ENCODE results near the gene POLR3B. TPM values are rescaled to one million over a fixed set of nuclear protein-coding genes. Genes with fewer than 3 reads are reported as not detected.

The POLR3B gene
- total RNA-seq, 1 donor from 2014 or later, result 7.9 TPM

- no peak for DNase-seq (ENCODE audit: low spot score)
- no peak for ATAC-seq
Observed at GRCh38 chr12:106541201-106541600, 183.7 kb downstream of the POLR3B start.

DNA sequence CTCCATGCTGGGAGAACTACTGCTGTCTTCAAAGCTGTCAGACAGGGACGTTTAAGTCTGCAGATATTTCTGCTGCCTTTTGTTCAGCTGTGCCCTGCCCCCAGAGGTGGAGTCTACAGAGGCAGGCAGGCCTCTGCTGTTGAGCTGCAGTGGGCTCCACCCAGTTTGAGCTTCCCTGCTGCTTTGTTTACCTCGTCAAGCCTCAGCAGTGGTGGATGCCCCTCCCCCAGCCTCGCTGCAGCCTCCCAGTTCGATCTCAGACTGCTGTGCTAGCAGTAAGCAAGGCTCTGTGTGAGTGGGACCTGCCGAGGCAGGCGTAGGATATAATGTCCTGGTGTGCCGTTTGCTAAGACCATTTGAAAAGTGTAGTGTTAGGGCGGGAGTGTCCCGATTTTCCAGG lies 193.9 kb downstream of the POLR3B start:
- no peak for ATAC-seq

DNA sequence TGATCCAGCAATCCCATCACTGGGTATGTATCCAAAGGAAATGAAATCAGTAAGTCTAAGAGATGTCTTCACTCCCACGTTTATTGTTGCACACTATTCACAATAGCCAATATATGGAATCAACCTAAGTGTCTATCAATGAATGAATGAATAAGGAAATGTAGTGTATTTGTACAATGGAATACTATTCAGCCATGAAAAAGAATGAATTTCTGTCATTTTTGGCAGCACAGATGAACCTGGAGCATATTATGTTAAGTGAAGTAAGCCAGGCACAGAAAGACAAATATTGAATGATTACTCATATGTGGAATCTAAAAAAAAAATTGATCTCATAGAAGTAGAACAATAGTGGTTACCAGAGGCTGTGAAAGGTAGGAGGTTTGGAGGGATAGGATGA lies 194.7 kb downstream of the POLR3B start:
- DNase-seq (ENCODE audit: low spot score) (no peak), ATAC-seq (no peak)

More for the DNA sequence above, 193.9 kb downstream of the POLR3B start:
- no peak for DNase-seq (ENCODE audit: low spot score)

Other genes with a start within 250 kb of the POLR3B start
- gene NUAK1, start 218.8 kb upstream of the POLR3B start, total RNA-seq, result 3.4 TPM
- gene CKAP4, start 109.7 kb upstream of the POLR3B start, total RNA-seq, result 22.6 TPM
- gene TCP11L2, start 55.0 kb upstream of the POLR3B start, total RNA-seq, result 8.9 TPM
- not detected for gene RFX4, start 225.3 kb downstream of the POLR3B start, total RNA-seq

Measured in left lobe of liver (tissue), 2 donors.